Measurements from ENCODE around the gene RCOR1.
"Not testable (repeated sequence)": the region's sequence is repeated elsewhere in the genome, so short reads cannot be mapped to it uniquely, and the experiment has no call there.

The RCOR1 gene

GRCh38 chr14:102571043-102571442, 21.4 kb upstream of the RCOR1 start:
- DNase-seq (ENCODE audit: low spot score): no peak

GRCh38 chr14:102571478-102572042, 20.9 kb upstream of the RCOR1 start:
- no peak for DNase-seq (ENCODE audit: low spot score)

- DNase-seq (ENCODE audit: low spot score): not testable (repeated sequence)
Observed at GRCh38 chr14:102573161-102573560, 19.3 kb upstream of the RCOR1 start.

GRCh38 chr14:102573591-102574046, 18.8 kb upstream of the RCOR1 start:
- DNase-seq (ENCODE audit: low spot score): no peak

DNA sequence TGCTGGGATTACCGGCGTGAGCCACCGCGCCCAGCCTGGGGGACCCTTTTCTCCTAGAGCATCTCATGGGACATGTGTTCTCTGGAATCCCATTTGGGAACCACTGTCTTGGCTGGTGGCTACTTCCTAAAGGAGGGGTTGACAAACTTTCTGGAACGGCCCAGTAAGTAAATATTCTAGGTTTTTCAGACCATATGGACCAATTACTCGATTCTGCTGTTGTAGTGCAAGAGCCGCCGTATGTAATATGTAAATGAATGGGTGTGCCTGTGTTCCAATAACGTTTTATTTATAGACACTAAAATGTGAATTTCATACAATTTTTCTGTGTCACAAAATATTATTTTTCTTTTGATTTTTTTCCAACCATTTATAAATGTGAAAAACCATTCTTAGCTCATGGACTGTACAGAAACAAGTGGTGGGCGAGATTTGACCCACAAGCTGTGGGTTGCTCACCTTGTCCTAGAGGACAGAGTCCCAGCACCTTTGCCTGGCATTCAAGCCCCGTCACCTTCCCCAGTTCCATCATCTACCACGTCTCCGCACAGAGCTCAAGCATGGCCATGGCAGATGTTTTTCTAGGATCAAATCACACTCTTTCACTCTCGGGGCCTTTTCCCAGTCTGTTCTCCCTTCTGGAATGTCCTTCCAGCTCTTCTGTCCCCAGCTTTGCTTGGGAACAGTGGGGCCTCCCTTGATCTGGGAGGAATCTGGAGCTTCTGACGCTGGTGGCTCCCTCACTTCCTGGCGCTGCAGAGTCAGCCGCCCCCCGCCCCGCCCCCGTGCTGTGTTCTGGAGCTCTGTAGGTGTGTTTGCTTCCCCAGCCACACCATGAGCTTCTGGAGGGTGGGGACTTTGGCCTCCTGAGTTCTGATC, 17.9 kb upstream of the RCOR1 start:
- no peak for DNase-seq (ENCODE audit: low spot score)

DNA sequence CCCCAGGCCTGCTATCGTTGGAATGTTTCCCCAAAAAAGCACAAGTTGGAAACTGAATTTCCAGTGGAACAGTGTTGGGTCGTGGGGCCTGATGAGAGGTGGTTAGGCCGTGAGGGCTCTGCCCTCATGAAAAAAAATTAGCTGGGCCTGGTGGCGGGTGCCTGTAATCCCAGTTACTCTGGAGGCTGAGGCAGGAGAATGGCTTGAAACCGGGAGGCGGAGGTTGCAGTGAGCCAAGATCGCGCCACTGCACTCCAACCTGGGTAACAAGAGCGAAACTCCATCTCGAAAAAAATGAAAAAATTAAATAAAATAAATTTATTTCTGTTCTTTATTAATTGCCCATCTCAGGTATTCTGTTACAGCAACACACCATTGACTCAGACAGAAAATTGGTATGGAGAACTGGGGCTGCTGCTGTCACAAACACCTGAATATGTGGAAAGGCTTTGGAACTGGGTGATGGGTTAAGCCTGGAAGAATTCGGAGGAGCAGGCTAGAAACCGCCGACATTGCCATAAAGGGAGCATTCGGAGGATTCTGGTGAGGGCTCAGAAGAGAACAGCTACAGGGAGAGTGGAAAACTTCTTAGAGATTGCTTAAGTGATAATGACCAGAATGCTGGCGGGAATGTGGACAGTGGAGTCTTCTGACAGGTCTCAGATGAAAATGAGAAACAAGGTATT, 17.1 kb upstream of the RCOR1 start:
- DNase-seq (ENCODE audit: low spot score): no peak

DNA sequence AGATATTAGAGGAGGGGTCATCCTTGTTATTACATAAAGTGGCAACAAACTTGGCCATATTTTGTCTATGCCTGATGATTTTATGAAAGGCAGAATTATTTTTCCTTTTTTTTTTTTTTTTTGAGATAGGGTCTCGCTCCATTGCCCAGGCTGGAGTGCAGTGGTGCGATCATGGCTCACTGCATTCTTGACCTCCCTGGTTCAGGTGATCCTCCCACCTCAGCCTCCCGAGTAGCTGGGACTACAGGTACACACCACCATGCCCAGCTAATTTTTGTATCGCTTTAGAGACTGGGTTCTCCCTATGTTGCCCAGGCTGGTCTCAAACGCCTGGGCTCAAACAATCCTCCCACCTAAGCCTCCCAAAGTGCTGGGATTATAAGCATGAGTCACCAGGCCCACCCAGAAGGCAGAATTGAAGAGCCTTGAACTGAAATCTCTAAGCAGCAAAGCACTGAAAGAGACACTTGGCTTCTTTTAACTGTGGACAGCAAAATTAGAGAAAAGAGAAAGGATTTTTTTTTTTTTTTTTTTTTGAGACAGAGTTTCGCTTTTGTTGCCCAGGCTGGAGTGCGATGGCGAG, 16.5 kb upstream of the RCOR1 start:
- not testable (repeated sequence) for DNase-seq (ENCODE audit: low spot score)

DNA sequence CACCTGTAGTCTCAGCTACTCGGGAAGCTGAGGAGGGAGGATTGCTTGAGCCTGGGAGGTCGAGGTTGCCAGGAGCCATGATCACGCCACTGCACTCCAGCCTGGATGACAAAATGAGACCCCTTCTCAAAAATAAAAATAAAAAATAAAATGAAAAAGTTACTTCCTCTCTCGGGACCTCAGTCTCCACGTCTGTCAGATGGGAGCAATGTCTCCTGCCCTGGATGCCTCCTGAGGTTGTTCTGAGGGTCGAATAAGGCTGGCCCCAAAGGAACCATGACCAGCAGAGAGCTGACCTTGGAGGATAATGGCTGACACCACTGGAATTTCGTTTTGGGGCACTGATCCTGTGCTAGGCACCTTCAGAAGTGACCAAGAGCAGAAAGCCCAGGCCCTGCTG, 13.6 kb upstream of the RCOR1 start:
- DNase-seq (ENCODE audit: low spot score): no peak

DNA sequence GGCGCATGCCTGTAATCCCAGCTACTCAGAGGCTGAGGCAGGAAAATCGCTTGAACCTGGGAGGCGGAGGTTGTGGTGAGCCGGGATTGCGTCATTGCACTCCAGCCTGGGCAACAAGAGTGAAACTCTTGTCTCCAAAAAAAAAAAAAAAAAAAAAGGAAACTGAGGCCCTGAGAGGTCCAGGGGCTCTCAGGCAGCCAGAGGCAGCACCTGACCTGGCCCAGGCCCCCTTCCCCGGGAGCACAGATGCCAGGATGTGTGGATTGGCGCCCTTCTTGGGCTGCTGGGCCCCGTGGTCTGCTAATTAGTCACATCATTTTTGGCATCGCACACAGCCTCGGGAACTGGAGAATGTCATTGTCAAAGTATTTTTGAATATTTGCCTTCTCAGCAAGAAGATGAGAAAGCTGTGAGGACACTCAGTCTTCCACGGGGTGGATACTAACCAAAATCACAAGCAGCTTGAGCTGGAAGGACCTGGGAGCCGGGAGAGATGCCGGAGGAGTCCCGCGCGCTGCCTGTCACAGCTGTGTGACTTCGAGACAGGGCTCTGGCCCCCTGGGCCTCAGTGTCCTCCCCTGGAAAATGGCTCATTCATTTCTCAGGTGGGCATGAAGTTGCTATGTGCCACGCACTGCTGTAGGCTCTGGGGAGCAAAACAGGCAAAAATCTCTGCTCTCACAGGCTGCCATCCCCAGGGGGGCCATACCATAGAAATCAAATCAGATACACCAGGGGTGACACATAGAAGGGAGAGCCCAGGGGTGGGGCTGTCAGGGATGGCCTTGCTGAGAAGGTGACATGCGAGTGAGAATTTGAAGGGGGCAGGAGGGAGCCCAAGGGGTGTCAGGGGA, 12.5 kb upstream of the RCOR1 start:
- DNase-seq (ENCODE audit: low spot score): no peak

DNA sequence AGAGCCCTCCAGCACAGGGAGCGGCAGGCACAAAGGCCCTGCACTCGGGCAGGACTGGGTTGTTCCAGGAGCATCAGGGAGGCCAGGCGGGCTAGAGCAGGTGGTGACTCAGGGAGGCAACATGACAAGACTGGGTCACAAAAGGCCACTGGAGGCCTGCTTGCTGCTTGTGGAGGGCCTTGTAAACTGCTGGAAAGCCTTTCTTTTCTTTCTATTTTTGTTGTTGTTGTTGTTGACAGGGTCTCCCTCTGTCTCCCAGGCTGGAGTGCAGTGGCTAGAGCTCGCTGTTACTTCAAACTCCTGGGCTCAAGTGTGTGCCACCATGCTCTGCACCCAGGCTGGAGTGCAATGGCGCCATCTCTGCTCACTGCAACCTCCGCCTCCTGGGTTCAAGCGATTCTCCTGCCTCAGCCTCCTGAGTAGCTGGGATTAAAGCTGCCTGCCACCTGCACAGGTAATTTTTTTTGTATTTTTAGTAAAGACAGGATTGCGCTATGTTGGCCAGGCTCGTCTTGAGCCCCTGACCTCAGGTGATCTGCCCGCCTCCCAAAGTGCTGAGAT, 11.8 kb upstream of the RCOR1 start:
- DNase-seq (ENCODE audit: low spot score): no peak

DNA sequence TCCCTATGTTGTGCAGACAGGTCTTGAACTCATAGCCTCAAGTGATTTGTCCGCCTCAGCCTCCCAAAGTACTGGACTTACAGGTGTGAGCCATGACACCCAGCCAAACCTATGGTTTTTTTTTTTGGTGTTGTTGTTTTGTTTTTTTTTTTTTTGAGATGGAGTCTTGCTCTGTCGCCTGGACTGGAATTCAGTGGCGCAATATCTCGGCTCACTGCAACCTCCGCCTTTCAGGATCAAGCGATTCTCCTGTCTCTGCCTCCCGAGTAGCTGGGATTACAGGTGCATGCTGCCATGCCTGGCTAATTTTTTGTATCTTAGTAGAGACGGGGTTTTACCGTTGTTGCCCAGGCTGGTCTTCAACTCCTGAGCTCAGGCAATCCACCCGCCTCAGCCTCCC, 11.3 kb upstream of the RCOR1 start:
- no peak for DNase-seq (ENCODE audit: low spot score)

GRCh38 chr14:102583726-102584125, 8.7 kb upstream of the RCOR1 start:
- DNase-seq (ENCODE audit: low spot score): no peak

- DNase-seq (ENCODE audit: low spot score): peak; percentile 74
Observed at GRCh38 chr14:102584871-102585869, 7.3 kb upstream of the RCOR1 start.

DNA sequence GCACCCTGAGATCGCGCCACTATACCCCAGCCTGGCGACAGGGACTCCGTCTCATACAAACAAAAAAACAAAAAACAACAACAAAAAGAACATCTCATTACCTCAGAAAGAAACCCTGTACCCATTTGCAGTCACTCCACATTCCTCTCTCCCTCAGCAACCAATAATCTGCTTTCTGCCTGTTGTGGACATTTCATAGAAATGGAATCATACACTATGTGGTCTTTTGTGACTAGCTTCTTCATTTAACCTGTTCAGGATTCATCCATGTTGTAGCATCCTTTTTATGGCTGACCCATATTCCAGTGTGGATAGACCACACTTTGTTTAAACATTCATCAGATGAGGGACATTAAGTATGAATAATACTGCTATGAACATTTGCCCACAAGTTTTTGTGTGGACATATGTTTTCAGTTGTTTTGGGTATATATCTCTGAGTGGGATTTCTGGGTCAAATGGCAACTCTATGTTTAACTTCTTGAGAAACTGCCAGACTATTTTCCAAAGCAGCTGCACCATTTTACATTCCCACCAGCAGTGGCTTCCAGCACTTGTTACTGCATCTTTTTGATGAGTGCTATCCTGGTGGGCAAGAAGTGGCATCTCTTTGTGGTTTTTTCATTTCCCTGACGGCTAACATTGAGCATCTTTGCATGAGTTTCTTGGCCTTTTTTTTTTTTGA, 5.9 kb upstream of the RCOR1 start:
- no peak for DNase-seq (ENCODE audit: low spot score)

- DNase-seq (ENCODE audit: low spot score): no peak
Observed at GRCh38 chr14:102588821-102589220, 3.6 kb upstream of the RCOR1 start.

DNA sequence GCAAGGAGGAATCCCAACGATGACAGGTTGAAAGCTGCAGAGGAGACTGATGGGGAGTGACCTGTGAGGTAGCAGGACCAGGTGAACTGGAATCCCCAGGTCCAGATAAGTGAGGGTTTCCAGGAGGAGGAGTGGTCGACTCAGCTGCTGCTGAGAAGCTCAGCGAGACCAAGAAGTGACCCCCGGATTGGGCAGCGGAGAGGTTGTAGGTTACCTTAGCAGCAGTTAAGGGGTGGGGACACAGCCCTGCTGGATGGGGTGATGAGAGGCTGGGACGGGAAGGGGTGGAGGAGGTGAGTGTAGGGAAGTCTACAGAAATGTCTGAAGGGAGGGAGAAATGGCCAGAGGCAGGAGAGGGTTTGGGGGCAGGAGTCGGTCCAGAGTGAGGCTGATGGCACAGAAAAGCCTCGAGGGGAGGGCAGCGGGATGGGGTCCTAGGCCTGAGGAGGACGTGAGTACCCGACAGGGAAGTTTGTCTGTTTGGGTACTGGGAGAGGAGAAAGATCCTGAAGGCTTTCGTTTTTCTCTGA, 2.6 kb upstream of the RCOR1 start:
- no peak for DNase-seq (ENCODE audit: low spot score)

DNA sequence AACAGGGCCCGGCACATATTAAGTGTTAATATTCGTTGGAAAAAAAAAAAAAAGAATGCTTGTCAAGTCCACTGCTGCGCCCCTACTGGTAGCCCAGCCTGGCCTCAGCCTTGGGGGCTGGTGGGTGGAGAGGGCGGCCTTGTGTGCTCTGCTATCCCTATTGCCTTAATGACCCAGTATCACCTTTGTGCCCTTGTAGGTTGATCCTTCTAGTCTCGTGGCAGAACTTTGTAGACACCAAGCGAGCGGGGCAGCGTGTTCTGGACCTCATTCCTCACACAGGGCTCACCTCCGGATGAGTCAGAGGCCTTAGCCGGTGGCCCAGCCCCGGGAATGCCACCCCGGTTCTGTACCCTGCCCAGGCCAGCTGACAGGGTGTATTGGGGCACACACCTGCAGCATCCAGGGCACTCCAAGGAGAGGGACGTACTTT, 1.8 kb upstream of the RCOR1 start:
- no peak for DNase-seq (ENCODE audit: low spot score)

DNA sequence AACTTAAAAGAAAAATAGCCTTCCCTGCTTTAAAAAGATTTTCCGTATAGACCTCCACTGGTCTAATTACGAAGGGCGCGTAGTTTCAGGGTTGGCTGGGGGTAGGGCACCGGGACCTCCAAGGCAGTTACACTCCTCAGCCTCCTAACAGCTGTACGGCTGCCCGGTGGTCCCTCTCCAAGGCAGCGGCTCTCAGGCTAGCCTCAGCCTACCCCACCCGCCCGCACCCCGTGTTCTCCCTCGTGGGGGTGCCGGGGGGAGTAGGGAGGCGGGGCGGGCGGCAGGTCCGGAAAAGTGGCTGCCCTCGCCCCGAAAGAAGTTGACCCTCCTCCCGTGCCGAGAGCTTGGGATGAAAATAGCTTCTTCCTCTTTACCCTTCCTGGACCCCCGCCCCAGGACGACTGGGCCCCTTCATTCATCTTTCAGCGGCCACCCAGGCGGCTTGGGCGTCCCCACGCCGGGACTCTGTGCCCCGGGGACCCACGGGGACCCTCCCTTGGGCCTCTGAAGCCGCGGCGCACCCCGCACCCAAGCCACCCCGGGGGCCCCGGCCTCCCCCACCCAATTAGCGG, 991 bp upstream of the RCOR1 start:
- DNase-seq (ENCODE audit: low spot score): no peak

GRCh38 chr14:102592763-102593060, 263 bp downstream of the RCOR1 start:
- no peak for DNase-seq (ENCODE audit: low spot score)

All from LoVo (cell line).